Esophagus muscularis mucosa (tissue), 3 donors: ENCODE measurements around the gene TFF2.

Experiments
- EP300 ChIP-seq: sonication (generic); formaldehyde crosslinking; IDR thresholded peaks from one replicate; pipeline ENCODE4 v1.6.1; 2017; ENCODE audit warnings: antibody characterized with exemption
- TF ChIP-seq, protein P1 (sequence below), 3 experiments: fragments of 200-600 bp in 2 of 3; fragments of 450-650 bp in 1 of 3; sonication (generic) in 2 of 3; IDR thresholded peaks; one replicate each; pipeline ENCODE4 v1.5.1; 2017 to 2019; ENCODE audit warnings: antibody characterized with exemption in 3 of 3, mild to moderate bottlenecking in 2 of 3, moderate library complexity in 1 of 3

DNA sequence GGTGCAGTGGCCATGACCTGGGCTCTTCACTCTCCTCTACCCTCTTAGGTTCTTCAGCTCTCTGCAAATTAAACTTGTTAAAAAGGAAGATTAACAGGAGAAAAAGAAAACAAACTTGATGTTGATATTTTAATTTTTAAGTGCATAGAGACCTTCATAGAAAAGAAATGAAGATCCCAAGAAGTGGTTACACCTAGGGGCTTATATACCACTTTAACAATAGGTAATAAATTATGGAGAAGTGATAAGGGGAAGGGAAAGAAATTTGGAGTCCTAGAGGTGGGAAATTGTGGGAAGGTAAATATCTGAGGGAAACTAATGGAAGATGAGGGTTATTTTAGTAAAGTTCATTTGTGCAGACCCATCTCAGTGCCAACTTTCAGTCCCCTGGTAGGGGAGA lies 19.1 kb downstream of the TFF2 start:
- TF ChIP-seq, protein P1, sequence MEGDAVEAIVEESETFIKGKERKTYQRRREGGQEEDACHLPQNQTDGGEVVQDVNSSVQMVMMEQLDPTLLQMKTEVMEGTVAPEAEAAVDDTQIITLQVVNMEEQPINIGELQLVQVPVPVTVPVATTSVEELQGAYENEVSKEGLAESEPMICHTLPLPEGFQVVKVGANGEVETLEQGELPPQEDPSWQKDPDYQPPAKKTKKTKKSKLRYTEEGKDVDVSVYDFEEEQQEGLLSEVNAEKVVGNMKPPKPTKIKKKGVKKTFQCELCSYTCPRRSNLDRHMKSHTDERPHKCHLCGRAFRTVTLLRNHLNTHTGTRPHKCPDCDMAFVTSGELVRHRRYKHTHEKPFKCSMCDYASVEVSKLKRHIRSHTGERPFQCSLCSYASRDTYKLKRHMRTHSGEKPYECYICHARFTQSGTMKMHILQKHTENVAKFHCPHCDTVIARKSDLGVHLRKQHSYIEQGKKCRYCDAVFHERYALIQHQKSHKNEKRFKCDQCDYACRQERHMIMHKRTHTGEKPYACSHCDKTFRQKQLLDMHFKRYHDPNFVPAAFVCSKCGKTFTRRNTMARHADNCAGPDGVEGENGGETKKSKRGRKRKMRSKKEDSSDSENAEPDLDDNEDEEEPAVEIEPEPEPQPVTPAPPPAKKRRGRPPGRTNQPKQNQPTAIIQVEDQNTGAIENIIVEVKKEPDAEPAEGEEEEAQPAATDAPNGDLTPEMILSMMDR (IDR thresholded peaks at IDR 0.05), result no peak
- no peak for TF ChIP-seq EP300
